T-helper 2 cell treated with Interferon-gamma antibody and Interleukin-4, amounts not matched to agents 100 ng/mL and 5 ng/mL, for 36 hours (primary cell): ENCODE data around the gene AUTS2. TPM values are rescaled to one million over a fixed set of nuclear protein-coding genes. Genes with fewer than 3 reads are reported as not detected.

Experiments used
- intact Hi-C: fragments of 100-400 bp; cut with micrococcal nuclease; formaldehyde crosslinking; loops from one replicate; pipeline ENCODE4 v1.15.1; 2023
- total RNA-seq: library from RNA; stranded (reverse); gene quantifications from 2 replicates; pipeline ENCODE4 v1.2.3, GENCODE V29; 2022

Gene AUTS2
- total RNA-seq, 1 donor from 2014 or later: 3.3 TPM

DNA sequence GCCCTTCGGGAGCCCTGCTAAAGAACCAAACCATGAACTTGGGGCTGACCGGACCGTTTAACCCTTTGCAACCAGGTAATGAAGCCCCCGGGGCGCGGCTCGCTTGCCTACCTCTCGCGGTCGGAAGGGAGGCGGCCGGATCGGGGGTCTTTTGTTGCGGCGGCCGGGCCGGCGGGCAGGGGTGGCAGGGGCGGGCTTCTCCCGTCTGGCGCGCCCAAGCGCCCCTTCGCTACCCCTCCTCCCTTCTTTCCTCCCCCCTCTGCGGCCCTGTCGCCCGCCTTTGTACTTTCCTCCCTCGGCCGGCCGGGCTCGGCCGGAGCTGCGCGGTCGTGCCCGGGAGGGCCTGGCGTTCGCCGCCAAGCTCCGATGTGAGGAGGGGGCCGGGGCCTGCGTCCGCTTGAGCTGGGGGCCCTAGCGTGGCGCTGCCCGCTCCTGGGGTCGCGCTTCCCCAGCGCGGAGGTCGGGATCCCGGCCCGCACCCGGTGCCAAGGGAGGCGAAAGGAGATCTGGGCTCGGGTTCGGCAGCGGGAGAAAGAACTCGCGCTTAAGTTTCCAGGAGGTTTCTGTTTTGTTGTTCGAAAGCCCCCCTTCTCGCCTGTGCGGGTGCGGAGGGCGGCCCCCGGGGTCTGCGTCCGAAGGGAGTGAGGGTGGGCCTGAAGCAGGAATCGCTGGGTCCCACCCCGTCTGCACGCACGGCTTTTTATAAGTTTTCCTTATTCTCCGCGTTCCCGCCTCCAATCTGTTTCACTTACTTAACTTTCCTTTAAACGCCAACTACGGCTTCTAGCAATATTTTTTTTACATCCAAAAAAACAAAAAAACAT lies 1096.9 kb downstream of the AUTS2 start:
- intact Hi-C loops: loop anchor here (5.0 to 10.0 kb wide), 3 partner anchors 48 to 1098 kb away; partner anchors contain the start of gene AUTS2

DNA sequence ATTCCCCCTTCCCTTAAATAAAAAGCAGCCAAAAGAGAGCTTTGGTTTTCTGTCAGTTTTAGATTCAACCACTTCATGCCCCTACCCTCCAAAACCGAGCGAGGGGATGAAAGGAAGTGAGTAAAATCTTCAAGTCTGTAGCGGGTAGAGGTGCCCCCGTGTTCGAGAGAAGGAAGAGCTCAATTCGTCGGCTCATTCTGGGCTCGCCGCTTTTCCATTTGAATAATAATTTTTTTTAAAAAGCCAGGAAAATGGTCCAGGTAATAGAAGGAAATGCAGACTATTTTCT lies 1097.5 kb downstream of the AUTS2 start:
- intact Hi-C loops: loop anchor here (10.0 kb wide), 1 partner anchor 501 kb away; no protein-coding TSS in a partner anchor

- intact Hi-C loops: loop anchor here (10.0 kb wide), 1 partner anchor 501 kb away; no protein-coding TSS in a partner anchor
Observed at GRCh38 chr7:70696201-70696754, 1098.0 kb downstream of the AUTS2 start.

DNA sequence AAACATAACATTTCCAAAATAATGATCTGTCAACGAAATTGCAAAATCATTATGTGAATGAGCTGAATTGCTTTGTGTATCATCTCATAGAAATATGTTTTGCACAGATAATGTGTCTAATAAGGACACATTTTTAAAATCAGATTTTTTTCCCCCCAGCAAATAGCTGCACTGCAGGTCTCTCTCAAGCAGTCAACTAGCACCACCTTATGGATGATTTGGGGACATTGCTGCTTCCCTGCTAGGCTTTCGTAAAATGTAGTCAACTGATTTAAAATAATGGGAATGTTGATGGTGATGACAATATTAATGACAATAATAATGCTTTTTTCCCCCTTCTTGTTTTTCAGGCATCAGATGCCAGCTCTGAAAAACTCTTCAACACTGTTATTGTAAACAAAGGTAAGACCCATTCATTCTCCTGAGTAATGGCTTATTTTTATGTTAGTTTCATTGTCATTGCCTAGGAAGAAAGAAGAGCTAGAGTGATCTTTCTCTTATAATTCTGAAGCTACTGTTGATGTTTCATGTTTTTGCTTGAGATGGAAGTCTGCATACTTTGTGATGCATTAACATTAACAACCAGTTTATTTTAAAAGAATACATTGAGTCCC lies 1100.1 kb downstream of the AUTS2 start:
- intact Hi-C loops: loop anchor here (10.0 kb wide), 1 partner anchor 504 kb away; no protein-coding TSS in a partner anchor

GRCh38 chr7:70699271-70699670 lies 1101.0 kb downstream of the AUTS2 start:
- intact Hi-C loops: loop anchor here (10.0 kb wide), 1 partner anchor 504 kb away; no protein-coding TSS in a partner anchor

DNA sequence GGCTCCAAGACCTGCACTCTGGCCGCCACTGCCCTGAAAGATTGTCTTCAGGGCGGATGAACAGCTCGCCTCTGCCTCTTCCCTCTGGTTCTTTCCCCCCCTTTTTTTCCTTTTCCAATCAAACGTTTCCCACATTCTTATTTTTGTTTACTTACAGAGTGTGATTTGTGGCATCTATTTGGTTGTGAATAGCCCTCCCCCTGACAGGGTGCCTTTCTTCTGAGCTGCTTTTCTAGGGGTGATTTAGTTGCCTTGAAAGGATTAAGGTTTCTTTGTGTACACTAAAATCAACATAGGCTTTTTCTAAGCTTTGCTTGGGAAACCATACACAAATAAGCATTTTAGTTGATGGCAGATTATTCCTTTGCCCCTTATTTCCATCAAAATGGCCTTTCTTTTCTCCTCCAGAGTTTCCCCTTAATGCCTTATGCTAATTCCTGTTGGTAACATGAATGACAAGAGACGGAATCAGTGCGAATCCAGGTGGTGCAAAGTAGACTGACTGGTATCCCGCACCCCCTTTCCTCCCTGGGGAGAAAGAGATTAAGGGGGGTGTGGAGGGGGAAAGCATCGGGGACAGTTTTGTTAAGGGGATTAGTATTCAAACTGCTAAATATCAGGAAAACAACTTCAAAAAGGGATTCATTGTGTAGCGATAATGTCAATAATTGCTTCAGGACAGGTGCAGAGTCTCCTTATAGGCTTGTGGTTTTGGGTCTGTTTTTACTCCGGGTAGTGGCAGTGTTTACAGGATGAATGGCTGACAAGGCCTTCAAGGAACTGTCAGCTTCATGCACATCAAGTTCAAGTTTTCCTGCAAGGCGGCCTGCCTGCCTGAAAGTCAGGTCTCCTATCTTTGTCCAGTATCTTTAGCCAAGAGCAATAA lies 1102.0 kb downstream of the AUTS2 start:
- intact Hi-C loops: no loop called here

DNA sequence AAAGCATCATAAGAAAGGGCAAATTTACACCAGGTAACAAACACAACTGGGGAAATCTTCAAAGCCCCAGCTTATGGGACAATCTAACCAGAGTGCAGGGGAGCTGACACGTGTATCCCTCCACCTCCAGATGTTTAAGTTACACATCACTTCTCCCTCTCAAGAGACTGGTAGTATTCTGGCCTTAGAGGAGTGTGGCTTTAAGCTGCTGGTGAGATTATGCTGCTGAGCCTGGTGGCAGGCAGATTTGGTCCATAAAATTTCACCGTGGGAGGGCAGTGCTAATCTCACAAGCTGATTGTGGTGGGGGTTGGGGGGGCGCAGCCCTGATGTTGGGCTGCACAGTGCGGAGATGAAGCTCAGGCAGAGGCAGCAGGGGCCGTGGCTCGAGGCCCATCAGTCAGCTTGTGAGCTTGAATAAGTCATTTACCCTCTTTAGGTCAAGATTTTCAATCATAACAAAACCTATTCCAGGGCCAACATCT lies 1102.7 kb downstream of the AUTS2 start:
- intact Hi-C loops: no loop called here

- intact Hi-C loops: no loop called here
Observed at GRCh38 chr7:70701477-70701876, 1103.2 kb downstream of the AUTS2 start.

- intact Hi-C loops: no loop called here
Observed at GRCh38 chr7:70701991-70702390, 1103.7 kb downstream of the AUTS2 start.

DNA sequence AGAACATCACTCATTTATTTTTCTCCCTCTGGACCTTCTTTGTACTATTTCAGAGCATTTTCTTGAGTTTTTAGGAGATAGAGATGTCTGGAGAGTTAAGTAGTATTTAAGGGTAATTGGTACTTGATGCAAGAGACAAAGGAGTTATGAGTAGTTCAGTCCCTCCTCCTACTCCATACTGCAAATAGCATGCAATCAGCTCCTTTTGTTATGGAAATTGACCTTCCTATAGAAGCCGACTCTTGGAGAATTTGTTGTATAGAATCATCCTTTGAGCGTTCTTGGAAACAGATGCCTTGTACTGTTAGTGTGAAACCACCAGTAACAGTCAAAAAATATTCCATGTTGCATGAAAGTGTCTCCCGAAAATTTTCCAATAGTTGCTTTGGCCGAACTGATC lies 1105.5 kb downstream of the AUTS2 start:
- intact Hi-C loops: no loop called here

- intact Hi-C loops: no loop called here
Observed at GRCh38 chr7:70704831-70705346, 1106.6 kb downstream of the AUTS2 start.

- intact Hi-C loops: no loop called here
Observed at GRCh38 chr7:70706204-70706603, 1107.9 kb downstream of the AUTS2 start.

GRCh38 chr7:70706698-70707097 lies 1108.4 kb downstream of the AUTS2 start:
- intact Hi-C loops: no loop called here

- intact Hi-C loops: no loop called here
Observed at GRCh38 chr7:70707823-70708243, 1109.6 kb downstream of the AUTS2 start.

- intact Hi-C loops: no loop called here
Observed at GRCh38 chr7:70710011-70710480, 1111.8 kb downstream of the AUTS2 start.

DNA sequence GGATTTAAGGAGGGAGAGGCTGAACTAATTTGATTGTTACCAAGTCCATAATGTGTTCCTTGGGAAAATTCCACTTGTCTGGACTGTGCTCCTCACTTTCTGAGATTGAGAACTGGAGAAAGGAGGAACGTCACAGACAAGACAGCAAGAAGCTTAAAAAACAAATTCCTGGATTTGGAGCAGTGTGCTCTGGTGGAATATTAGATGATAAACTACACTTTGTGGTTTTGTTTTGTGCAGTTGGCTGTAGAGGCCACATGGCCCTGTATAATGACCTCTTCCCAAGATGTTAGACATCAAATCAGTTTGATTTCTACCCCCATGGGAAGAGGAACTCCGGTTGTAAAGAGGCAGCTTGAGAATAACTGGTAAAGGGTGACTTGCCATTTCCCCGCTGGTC lies 1112.4 kb downstream of the AUTS2 start:
- intact Hi-C loops: no loop called here

- intact Hi-C loops: no loop called here
Observed at GRCh38 chr7:70711452-70711851, 1113.2 kb downstream of the AUTS2 start.

GRCh38 chr7:70712942-70713341 lies 1114.7 kb downstream of the AUTS2 start:
- intact Hi-C loops: no loop called here

DNA sequence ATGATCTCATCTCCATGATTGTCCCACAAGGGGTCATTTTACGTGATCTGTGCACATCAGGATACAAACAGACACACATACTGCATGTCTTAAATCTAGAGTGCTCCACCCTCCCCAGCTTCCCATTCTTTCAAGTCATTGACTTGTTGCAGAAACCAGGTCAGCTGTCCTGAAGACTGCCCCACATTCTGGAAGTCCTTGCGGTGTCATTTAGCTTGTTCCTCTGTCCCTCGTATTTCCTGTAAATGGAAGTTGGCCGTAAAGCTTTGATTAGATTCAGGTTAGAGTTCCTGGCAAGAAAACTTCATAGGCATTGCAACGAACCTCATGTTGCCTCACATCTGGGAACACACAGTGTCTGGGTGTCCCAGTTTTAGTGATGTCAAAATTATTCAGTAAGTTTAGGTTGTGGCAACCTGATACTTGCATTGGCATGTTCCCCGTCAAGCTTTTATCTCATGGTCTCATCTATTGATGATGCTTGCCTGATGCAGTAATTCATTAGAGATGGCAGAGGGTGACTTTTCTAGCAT lies 1116.3 kb downstream of the AUTS2 start:
- intact Hi-C loops: no loop called here

DNA sequence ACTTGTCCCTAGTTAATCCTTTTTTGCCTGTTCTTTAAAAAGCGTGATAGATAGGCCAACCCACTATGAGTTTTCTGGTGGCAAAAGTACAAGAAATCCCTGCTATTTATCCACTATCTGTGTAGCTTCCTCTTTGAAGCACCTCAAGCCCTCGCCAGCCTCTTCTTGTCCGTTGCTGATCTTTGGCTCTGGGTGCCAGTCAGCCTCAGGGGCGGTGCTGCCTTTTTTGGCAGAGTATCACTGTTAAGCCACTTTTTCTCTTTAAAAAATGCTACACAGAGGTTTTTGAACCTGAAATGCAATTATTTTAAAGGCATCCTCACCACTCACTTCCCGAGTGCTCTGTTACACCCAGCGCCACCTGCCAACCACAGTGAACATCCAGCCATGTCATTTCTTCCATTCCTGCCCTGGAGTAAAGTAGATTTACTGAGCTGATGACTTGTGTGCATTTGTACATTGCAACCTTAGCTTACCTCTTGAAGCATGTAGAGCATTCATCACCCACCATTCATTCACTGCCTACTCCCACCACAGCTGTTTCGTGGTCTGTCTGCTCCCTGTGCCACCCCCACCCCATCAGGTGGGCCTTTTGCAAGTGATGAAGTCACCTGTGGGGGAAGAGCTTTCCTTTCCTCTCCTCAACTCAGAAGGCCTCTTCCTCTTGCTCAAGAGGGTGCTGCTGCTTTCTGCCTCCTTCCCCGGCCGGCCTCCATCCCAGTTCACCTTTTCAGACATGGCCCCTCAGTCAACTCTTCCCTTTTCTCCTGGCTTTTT lies 1119.5 kb downstream of the AUTS2 start:
- intact Hi-C loops: no loop called here
